ENCODE results near the gene TCEA2.

- TF ChIP-seq CTCF (IDR thresholded peaks at IDR 0.05; ENCODE audit: insufficient read depth, low read length, poor library complexity, severe bottlenecking) (no peak), EZH2phosphoT487 (conservative IDR thresholded peaks at IDR 0.05; ENCODE audit: low read length) (no peak)
Observed at GRCh38 chr20:64023361-64024140, 39.4 kb upstream of the TCEA2 start.
